ENCODE results near the gene AHCYL2.
"Not testable (repeated sequence)": the region's sequence is repeated elsewhere in the genome, so short reads cannot be mapped to it uniquely, and the experiment has no call there.

Gene AHCYL2

GRCh38 chr7:129354428-129355157, 129.8 kb downstream of the AHCYL2 start:
- DNase-seq (ENCODE audit: low read depth): no peak

- no peak for DNase-seq (ENCODE audit: low read depth)
Observed at GRCh38 chr7:129356176-129356575, 131.3 kb downstream of the AHCYL2 start.

GRCh38 chr7:129359176-129359575, 134.3 kb downstream of the AHCYL2 start:
- no peak for DNase-seq (ENCODE audit: low read depth)

- no peak for DNase-seq (ENCODE audit: low read depth)
Observed at GRCh38 chr7:129359638-129360037, 134.8 kb downstream of the AHCYL2 start.

GRCh38 chr7:129361771-129362170, 136.9 kb downstream of the AHCYL2 start:
- DNase-seq (ENCODE audit: low read depth): no peak

- DNase-seq (ENCODE audit: low read depth): no peak
Observed at GRCh38 chr7:129362496-129362895, 137.7 kb downstream of the AHCYL2 start.

GRCh38 chr7:129367349-129367699, 142.5 kb downstream of the AHCYL2 start:
- DNase-seq (ENCODE audit: low read depth): no peak

GRCh38 chr7:129367700-129368388, 143.0 kb downstream of the AHCYL2 start:
- DNase-seq (ENCODE audit: low read depth): peak; percentile 18

GRCh38 chr7:129368389-129368986, 143.7 kb downstream of the AHCYL2 start:
- no peak for DNase-seq (ENCODE audit: low read depth)

- DNase-seq (ENCODE audit: low read depth): not testable (repeated sequence)
Observed at GRCh38 chr7:129369447-129369846, 144.6 kb downstream of the AHCYL2 start.

GRCh38 chr7:129370812-129371211, 146.0 kb downstream of the AHCYL2 start:
- no peak for DNase-seq (ENCODE audit: low read depth)

- no peak for DNase-seq (ENCODE audit: low read depth)
Observed at GRCh38 chr7:129371487-129371886, 146.7 kb downstream of the AHCYL2 start.

- no peak for DNase-seq (ENCODE audit: low read depth)
Observed at GRCh38 chr7:129373651-129374428, 149.0 kb downstream of the AHCYL2 start.

GRCh38 chr7:129375141-129375938, 150.5 kb downstream of the AHCYL2 start:
- DNase-seq (ENCODE audit: low read depth): no peak

- DNase-seq (ENCODE audit: low read depth): peak; percentile 5
Observed at GRCh38 chr7:129376076-129376777, 151.4 kb downstream of the AHCYL2 start.

GRCh38 chr7:129376778-129377700, 152.2 kb downstream of the AHCYL2 start:
- DNase-seq (ENCODE audit: low read depth): no peak

- no peak for DNase-seq (ENCODE audit: low read depth)
Observed at GRCh38 chr7:129381710-129382484, 157.1 kb downstream of the AHCYL2 start.

GRCh38 chr7:129383542-129384132, 158.8 kb downstream of the AHCYL2 start:
- DNase-seq (ENCODE audit: low read depth): no peak

- no peak for DNase-seq (ENCODE audit: low read depth)
Observed at GRCh38 chr7:129385116-129385515, 160.3 kb downstream of the AHCYL2 start.
